Measurements from ENCODE around the gene CEBPE.

The CEBPE gene

GRCh38 chr14:23076785-23077408 is 42.2 kb downstream of the CEBPE start:
- no peak for DNase-seq (ENCODE audit: low spot score)

- no peak for DNase-seq (ENCODE audit: low spot score)
These were observed 44.1 kb downstream of the CEBPE start for GRCh38 chr14:23074906-23075305.

- DNase-seq (ENCODE audit: low spot score): no peak
These were observed 47.0 kb downstream of the CEBPE start for GRCh38 chr14:23071921-23072539.

- DNase-seq (ENCODE audit: low spot score): peak; percentile 88
These were observed 47.7 kb downstream of the CEBPE start for GRCh38 chr14:23071244-23071920.

GRCh38 chr14:23070262-23071129 is 48.6 kb downstream of the CEBPE start:
- DNase-seq (ENCODE audit: low spot score): no peak

GRCh38 chr14:23069413-23069806 is 49.6 kb downstream of the CEBPE start:
- no peak for DNase-seq (ENCODE audit: low spot score)

GRCh38 chr14:23068789-23069412 is 50.2 kb downstream of the CEBPE start:
- peak; percentile 90 for DNase-seq (ENCODE audit: low spot score)

- DNase-seq (ENCODE audit: low spot score): no peak
These were observed 50.9 kb downstream of the CEBPE start for GRCh38 chr14:23067847-23068788.

Measured in germinal center (tissue), 1 donor.